Glutamatergic neuron (in vitro differentiated cells): ENCODE data around the gene LMNTD1. TPM values are rescaled to one million over a fixed set of nuclear protein-coding genes. Genes with fewer than 3 reads are reported as not detected.

ENCODE experiments used
- DNase-seq: peaks from one replicate; pipeline ENCODE4 v3.0.0; 2022
- H3K27ac Mint-ChIP-seq: one replicate; pipeline ENCODE4 v1.8.0; 2020; ENCODE audit warnings: mild to moderate bottlenecking, mixed read lengths, inconsistent platforms; ENCODE audit not compliant: unreplicated experiment
- H3K27me3 Mint-ChIP-seq: one replicate; pipeline ENCODE4 v1.8.0; 2020; ENCODE audit warnings: mild to moderate bottlenecking, moderate library complexity, mixed read lengths, inconsistent platforms; ENCODE audit not compliant: unreplicated experiment
- H3K36me3 Mint-ChIP-seq: one replicate; pipeline ENCODE4 v1.8.0; 2020; ENCODE audit warnings: mild to moderate bottlenecking, mixed read lengths, inconsistent platforms; ENCODE audit not compliant: unreplicated experiment
- H3K4me1 Mint-ChIP-seq: one replicate; pipeline ENCODE4 v1.8.0; 2020; ENCODE audit warnings: mild to moderate bottlenecking, low read depth, mixed read lengths, inconsistent platforms; ENCODE audit not compliant: unreplicated experiment
- H3K4me3 Mint-ChIP-seq: one replicate; pipeline ENCODE4 v1.8.0; 2020; ENCODE audit warnings: mild to moderate bottlenecking, mixed read lengths, inconsistent platforms; ENCODE audit not compliant: unreplicated experiment
- H3K9me3 Mint-ChIP-seq: one replicate; pipeline ENCODE4 v1.8.0; 2020; ENCODE audit warnings: mild to moderate bottlenecking, moderate library complexity, mixed read lengths, inconsistent platforms; ENCODE audit not compliant: unreplicated experiment
- total RNA-seq: library from RNA; stranded (reverse); fragmentation: NEBNext Ultra II Directional; extraction: Animal tissue kit (Norgen Biotek cat#: 25700); gene quantifications from one replicate; pipeline ENCODE4 v1.2.1, GENCODE V29; 2021; ENCODE audit not compliant: unreplicated experiment
- TF ChIP-seq, protein P1 (sequence below): fragments of 200-600 bp; sonication (generic); IDR thresholded peaks from one replicate; pipeline ENCODE4 v1.5.0; 2021; ENCODE audit not compliant: partially characterized antibody, unreplicated experiment

LMNTD1 gene
- total RNA-seq, 1 donor from 2014 or later = 1.1 TPM

DNA sequence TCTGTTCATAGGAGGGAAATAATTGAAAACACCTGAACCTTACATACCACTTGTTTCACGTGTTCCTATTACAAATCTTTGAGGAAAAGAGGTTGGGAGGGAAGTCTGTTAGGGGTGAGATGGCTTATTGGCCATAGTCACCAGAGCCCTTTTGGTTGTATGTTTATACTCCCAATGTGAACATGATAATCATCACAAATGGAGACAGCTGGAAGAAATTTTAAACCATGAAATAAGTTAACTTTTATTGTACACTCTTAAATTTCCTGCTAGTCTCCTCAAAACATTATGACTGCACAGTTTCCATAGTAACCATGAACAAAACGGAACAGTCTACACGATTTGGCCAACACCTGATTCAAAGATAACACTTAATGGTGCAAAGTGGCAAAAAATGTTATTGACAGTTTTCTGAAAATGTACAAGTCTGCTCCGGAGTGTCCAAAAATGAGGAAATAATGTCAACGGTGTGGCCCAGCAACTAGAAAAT, 56.9 kb downstream of the LMNTD1 start:
- DNase-seq = no peak
- no peaks in the 10 kb centered on the region for H3K9me3 Mint-ChIP-seq
- H3K27me3 Mint-ChIP-seq = peaks cover 3% of the 10 kb centered on the region
- no peaks in the 10 kb centered on the region for H3K36me3 Mint-ChIP-seq
- no peak overlapping the region for H3K4me3 Mint-ChIP-seq
- no peak overlapping the region for H3K27ac Mint-ChIP-seq
- TF ChIP-seq, protein P1, sequence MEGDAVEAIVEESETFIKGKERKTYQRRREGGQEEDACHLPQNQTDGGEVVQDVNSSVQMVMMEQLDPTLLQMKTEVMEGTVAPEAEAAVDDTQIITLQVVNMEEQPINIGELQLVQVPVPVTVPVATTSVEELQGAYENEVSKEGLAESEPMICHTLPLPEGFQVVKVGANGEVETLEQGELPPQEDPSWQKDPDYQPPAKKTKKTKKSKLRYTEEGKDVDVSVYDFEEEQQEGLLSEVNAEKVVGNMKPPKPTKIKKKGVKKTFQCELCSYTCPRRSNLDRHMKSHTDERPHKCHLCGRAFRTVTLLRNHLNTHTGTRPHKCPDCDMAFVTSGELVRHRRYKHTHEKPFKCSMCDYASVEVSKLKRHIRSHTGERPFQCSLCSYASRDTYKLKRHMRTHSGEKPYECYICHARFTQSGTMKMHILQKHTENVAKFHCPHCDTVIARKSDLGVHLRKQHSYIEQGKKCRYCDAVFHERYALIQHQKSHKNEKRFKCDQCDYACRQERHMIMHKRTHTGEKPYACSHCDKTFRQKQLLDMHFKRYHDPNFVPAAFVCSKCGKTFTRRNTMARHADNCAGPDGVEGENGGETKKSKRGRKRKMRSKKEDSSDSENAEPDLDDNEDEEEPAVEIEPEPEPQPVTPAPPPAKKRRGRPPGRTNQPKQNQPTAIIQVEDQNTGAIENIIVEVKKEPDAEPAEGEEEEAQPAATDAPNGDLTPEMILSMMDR = no peak
- peaks cover 6% of the 10 kb centered on the region for H3K4me1 Mint-ChIP-seq

- TF ChIP-seq, protein P1 = no peak
- H3K4me3 Mint-ChIP-seq = no peak overlapping the region
- peaks cover 2% of the 10 kb centered on the region for H3K27me3 Mint-ChIP-seq
- no peaks in the 10 kb centered on the region for H3K36me3 Mint-ChIP-seq
- H3K9me3 Mint-ChIP-seq = no peaks in the 10 kb centered on the region
- DNase-seq = no peak
- H3K27ac Mint-ChIP-seq = no peak overlapping the region
- peaks cover 12% of the 10 kb centered on the region for H3K4me1 Mint-ChIP-seq
These were observed 57.6 kb downstream of the LMNTD1 start for GRCh38 chr12:25495331-25496097.

DNA sequence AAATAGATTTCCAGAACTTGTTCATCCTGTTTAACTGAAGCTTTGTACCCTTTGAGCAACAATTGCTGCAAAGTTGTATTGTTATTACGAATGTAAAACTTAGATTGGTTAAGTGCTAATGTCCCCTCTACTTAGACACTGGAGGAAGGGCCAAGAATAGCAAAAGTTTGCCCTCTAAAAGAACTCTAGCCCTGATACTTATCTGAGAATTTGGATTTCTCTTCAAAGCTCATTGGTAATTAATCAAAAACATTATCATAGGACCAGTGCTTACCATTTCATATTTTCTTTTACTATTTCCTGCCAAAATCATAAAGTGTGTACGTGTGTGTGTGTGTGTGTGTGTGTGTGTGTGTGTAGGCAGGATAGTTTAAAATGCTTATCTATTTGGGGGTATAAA, 58.2 kb downstream of the LMNTD1 start:
- no peak for DNase-seq
- Mint-ChIP-seq H3K4me1 (peaks cover 12% of the 10 kb centered on the region), H3K36me3 (no peaks in the 10 kb centered on the region), H3K4me3 (no peak overlapping the region), H3K27ac (no peak overlapping the region), H3K27me3 (peaks cover 2% of the 10 kb centered on the region), H3K9me3 (no peaks in the 10 kb centered on the region)
- TF ChIP-seq, protein P1 = no peak

- Mint-ChIP-seq H3K27ac (no peak overlapping the region), H3K36me3 (no peaks in the 10 kb centered on the region), H3K27me3 (peaks cover 2% of the 10 kb centered on the region), H3K9me3 (no peaks in the 10 kb centered on the region), H3K4me1 (peaks cover 12% of the 10 kb centered on the region), H3K4me3 (no peak overlapping the region)
- TF ChIP-seq, protein P1 = no peak
- no peak for DNase-seq
These were observed 59.4 kb downstream of the LMNTD1 start for GRCh38 chr12:25493682-25494081.
